HG03558 (cell line): ENCODE results near the gene AKR1C4.
"Not testable (repeated sequence)": the region's sequence is repeated elsewhere in the genome, so short reads cannot be mapped to it uniquely, and the experiment has no call there.

Source experiments
- ATAC-seq: cut with Tn5 transposase; IDR thresholded peaks from one replicate; pipeline ENCODE4 v1.9.1; 2021; ENCODE audit warnings: moderate number of reproducible peaks; ENCODE audit not compliant: unreplicated experiment; ENCODE audit errors: extremely low read depth

The AKR1C4 gene

DNA sequence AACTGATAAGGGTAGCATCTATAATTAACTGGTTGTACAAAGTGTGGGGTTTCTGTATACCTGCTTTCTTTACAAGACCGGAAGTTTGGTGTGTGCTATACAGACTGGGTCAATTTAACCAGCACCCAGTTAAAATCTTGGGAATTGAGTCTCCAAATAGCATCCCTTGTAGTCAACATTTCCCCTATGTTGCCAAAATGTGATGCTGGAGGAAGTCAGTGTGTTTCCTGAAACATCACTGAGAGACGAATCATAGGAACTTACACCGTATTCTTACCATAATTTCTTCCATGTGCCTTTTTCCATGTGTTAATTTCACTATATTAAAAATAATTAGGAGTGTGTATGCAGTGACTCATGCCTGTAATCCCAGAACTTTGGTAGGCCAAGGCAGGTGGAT, 1.7 kb downstream of the AKR1C4 start:
- no peak for ATAC-seq

DNA sequence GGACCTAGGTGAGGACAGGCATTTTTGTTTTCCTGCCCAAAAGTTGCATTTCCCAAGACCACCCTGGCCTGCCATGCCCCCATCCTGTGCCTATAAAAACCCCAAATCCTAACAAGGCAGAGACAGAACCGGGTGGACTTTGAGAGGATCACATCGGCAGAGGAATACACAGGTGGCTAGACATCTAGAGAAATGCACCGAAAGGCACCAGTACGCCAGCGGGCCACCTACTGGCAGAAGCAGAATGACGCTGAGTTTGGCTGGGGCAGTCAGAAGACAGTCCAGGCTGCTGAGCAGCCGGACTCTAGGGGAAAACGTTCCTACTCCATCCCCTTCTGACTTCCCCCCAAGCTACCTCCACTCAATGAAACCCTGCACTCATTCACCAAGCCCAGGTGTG, 2.8 kb downstream of the AKR1C4 start:
- ATAC-seq: no peak

DNA sequence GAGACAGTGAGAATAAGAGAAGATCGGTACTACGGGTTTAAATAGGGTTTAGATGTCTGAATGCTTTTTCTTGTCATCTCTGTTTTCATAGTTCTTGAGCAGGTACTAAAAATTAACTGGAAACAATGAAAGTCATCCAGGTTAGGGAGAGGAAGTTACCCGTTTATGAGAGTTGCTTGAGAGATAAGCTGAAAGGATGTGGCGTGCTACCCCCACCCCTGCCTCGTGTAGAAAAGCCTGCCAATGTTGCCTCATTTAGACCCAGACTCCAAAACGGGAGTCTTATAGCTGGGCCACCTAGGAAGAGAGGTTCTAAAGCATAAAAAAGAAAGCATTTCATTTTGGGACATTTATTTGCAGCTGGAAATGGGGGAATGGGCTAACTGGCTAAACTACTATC, 10.2 kb downstream of the AKR1C4 start:
- no peak for ATAC-seq

DNA sequence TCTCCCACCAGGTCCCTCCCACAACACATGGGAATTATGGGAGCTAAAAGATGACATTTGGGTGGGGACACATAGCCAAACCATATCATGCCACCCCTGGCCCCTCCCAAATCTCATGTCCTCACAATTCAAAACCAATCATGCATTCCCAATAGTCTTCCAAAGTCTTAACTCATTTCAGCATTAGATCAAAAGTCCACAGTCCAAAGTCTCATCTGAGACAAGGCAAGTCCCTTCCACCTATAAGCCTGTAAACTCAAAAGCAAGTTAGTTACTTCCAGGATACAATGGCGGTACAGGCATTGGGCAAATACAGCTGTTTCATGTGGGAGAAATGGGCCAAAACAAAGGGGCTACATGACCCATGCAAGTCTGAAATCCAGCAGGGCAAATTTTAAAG, 13.1 kb downstream of the AKR1C4 start:
- ATAC-seq: not testable (repeated sequence)

DNA sequence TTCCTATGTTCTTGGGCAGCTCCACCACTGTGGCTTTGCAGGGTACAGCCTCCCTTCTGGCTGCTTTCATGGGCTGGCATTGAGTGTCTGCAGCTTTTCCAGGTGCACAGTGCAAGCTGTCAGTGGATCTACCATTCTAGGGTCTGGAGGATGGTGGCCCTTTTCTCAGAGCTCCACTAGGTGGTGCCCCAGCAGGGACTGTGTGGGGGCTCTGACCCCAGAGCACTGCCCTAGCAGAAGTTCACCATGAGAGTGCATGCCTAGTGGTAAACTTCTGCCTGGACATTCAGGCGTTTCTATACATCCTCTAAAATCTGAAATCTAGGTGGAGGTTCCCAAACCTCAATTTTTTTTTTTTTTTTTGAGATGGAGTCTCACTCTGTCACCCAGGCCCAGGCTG, 13.6 kb downstream of the AKR1C4 start:
- not testable (repeated sequence) for ATAC-seq

DNA sequence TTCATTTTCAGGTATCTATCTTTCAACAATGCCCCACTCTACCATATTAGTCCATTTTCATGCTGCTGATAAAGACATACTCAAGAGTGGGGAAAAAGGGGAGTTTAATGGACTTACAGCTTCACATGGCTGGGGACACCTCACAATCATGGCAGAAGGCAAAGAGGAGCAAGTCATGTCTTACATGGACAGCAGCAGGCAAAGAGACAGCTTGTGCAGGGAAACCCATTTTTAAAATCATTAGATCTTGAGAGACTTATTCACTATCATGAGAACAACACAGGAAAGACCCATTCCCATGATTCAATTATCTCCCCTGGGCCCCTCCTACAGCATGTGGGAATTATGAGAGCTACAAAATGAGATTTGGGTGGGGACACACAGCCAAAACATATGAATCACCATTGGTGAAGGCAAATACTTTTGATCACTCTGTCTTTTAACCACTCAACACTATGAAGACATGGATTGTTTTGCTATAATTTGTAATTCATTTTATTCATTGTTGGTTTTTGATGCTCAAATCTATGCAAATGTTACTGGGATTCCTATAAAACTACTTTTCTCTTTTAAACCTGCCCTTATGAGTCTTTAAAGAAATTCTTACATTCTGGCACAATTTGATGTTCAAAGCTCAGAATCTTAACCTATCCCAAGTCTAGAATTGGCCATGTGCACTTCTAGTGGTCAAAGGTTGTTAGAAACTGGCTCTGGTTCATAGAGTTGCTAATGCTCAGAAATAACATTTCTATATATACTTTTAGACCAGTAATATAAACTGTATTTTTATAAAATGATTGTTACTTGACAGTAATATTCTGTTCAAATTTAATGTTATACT, 15.3 kb downstream of the AKR1C4 start:
- no peak for ATAC-seq

- ATAC-seq: no peak
Measured at GRCh38 chr10:5216801-5217200, 20.2 kb downstream of the AKR1C4 start.

- no peak for ATAC-seq
Measured at GRCh38 chr10:5219262-5219661, 22.6 kb downstream of the AKR1C4 start.

GRCh38 chr10:5222942-5223341, 26.3 kb downstream of the AKR1C4 start:
- ATAC-seq: not testable (repeated sequence)

- no peak for ATAC-seq
Measured at GRCh38 chr10:5229019-5229418, 32.4 kb downstream of the AKR1C4 start.

DNA sequence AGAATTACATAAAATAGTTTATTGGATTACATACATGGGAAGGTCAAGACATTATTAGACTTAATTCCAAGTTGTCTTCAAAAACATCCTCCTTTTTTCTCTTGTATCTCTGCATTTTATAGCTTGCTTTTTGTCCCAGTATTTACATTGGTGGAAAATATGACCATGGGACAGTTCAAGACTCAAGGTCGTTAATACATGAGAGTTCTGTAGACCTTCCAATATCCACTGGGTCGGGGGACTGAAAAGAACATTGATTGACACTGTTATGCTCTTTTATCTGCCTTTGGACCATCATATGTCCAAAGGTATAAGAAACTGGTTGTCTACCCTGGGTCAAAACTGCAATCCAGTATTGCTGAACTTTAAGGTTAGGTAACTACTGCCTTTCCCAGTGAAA, 36.7 kb downstream of the AKR1C4 start:
- no peak for ATAC-seq

DNA sequence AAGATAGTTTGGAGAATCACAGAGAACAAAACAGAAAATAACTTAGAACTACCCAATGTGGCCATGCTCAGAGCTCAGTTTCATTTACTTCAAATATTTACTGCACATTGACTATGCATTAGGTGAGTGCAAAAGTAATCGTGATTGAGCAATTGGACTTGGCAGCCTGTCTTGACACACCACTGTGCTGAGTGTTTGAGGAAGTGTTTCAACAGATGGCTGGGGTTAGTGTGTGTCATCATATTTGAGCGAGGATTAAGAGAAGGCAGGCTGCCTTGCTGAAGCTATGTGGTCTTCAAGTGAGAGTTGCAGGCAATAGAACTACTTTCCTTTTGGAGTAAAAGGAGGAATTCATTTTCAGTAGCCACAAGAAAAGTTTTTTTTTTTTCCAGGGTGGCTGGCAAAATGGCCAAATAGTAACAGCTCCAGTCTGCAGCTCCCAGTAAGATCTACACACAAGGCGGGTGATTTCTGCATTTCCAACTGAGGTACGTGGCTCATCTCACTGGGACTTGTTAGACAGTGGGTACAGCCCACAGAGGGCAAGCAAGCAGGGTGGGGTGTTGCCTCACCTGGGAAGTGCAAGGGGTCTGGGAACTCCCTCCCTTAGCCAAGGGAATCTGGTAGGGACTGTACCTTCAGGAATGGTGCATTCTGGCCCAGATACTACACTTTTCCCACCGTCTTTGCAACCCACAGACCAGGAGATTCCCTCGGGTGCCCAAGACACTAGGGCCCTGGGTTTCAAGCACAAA, 37.6 kb downstream of the AKR1C4 start:
- no peak for ATAC-seq

DNA sequence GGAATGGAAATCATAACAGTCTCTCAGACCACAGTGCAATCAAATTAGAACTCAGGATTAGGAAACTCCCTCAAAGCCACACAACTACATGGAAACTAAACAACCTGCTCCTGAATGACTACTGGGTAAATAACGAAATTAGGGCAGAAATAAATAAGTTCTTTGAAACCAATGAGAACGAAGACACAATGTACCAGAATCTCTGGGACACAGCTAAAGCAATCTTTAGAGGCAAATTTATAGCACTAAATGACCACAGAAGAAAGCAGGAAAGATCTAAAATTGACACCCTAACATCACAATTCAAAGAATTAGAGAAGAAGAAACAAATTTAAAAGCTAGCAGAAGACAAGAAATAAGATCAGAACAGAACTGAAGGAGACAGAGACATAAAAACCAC, 40.9 kb downstream of the AKR1C4 start:
- ATAC-seq: not testable (repeated sequence)

- ATAC-seq: no peak
Measured at GRCh38 chr10:5242585-5242984, 45.9 kb downstream of the AKR1C4 start.

DNA sequence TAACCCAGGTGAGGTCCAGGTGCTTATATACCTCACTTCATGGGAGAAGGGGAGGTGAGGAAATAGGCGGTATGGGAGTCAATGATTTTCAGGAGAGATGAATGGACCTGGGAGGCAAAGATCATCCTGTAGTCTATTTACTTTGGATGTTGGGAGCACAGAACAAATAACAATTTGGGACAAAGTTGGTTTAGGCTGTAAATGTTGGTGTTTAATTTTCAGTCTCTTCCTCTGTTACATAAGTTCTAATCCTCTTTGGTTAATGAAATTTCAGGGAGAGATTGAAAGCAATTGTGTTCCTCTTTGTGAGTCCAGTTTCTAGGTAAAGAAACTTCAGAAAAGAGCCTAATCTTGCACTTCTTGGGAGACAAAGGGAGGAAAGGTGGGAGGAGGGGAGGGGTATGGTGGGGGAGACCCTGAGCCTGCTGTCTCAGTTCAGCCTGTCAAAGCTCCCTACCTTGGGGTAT, 46.9 kb downstream of the AKR1C4 start:
- no peak for ATAC-seq

GRCh38 chr10:5252177-5253037, 55.8 kb downstream of the AKR1C4 start:
- ATAC-seq: no peak

DNA sequence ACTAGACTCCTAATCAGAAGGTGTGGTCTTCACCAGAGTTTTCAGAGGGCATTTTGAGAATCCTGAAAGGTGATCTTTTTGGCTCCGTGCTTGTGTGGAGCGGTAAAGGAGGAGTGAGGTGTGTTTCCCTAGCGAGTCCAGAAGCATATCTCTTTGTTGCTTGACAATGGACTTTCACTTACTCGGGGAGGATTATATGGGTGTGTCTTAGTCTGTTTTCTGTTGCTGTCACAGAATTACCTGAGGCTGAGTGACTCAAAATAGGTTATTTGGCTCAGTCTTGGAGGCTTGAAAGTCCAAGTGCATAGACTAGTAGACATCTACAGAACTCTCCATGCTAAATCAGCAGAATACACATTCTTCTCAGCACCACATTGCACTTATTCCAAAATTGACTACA, 57.9 kb downstream of the AKR1C4 start:
- ATAC-seq: no peak

GRCh38 chr10:5257768-5258167, 61.1 kb downstream of the AKR1C4 start:
- not testable (repeated sequence) for ATAC-seq

GRCh38 chr10:5259132-5259951, 62.7 kb downstream of the AKR1C4 start:
- no peak for ATAC-seq
